ENCODE results near the gene ZNF883.

The ZNF883 gene

DNA sequence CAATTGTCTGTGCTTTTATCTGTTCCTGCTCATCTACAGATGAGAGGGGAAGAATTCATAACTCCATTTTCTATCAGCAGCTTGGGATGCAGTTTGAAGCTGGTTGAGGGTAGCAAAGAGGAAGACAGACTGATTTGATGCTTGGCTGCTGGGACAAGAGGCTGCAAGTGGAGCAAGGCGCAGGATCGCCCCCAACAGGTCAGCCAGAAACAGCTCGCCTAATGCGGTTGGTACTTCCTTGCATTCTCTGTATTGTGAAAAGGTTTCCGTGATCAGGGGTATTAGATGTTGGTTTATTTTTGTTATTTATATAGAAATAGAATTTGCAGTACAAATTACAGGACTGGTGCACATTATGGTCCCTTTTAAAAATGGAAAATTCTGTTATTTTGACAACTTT lies 40.6 kb downstream of the ZNF883 start:
- no peak for TF ChIP-seq CREB5 (CRISPR knock-in tag; IDR thresholded peaks at IDR 0.05; ENCODE audit: low read depth)
- TF ChIP-seq ARNTL (CRISPR knock-in tag; IDR thresholded peaks at IDR 0.05; ENCODE audit: borderline replicate concordance, low read depth): no peak
- TF ChIP-seq TCF4 (CRISPR knock-in tag; IDR thresholded peaks at IDR 0.05; ENCODE audit: borderline replicate concordance): no peak
- TF ChIP-seq CSRNP3 (CRISPR knock-in tag; IDR thresholded peaks at IDR 0.05): no peak
- no peak for TF ChIP-seq ZNF565 (CRISPR knock-in tag; conservative IDR thresholded peaks at IDR 0.05; ENCODE audit: low read depth)
- no peak for TF ChIP-seq ZNF8 (CRISPR knock-in tag; IDR thresholded peaks at IDR 0.05)
- TF ChIP-seq GLIS3 (CRISPR knock-in tag; IDR thresholded peaks at IDR 0.05): no peak
- TF ChIP-seq ZFP30 (CRISPR knock-in tag; IDR thresholded peaks at IDR 0.05): no peak
- no peak for TF ChIP-seq BACH2 (CRISPR knock-in tag; IDR thresholded peaks at IDR 0.05; ENCODE audit: borderline replicate concordance)
- no peak for TF ChIP-seq OSR1 (CRISPR knock-in tag; IDR thresholded peaks at IDR 0.05)
- TF ChIP-seq, protein P1, sequence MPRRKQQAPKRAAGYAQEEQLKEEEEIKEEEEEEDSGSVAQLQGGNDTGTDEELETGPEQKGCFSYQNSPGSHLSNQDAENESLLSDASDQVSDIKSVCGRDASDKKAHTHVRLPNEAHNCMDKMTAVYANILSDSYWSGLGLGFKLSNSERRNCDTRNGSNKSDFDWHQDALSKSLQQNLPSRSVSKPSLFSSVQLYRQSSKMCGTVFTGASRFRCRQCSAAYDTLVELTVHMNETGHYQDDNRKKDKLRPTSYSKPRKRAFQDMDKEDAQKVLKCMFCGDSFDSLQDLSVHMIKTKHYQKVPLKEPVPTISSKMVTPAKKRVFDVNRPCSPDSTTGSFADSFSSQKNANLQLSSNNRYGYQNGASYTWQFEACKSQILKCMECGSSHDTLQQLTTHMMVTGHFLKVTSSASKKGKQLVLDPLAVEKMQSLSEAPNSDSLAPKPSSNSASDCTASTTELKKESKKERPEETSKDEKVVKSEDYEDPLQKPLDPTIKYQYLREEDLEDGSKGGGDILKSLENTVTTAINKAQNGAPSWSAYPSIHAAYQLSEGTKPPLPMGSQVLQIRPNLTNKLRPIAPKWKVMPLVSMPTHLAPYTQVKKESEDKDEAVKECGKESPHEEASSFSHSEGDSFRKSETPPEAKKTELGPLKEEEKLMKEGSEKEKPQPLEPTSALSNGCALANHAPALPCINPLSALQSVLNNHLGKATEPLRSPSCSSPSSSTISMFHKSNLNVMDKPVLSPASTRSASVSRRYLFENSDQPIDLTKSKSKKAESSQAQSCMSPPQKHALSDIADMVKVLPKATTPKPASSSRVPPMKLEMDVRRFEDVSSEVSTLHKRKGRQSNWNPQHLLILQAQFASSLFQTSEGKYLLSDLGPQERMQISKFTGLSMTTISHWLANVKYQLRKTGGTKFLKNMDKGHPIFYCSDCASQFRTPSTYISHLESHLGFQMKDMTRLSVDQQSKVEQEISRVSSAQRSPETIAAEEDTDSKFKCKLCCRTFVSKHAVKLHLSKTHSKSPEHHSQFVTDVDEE (CRISPR knock-in tag; IDR thresholded peaks at IDR 0.05): no peak
- ATAC-seq: peak; percentile 65; the same call in 2 of the 3 replicates

GRCh38 chr9:112970939-112971338 lies 41.1 kb downstream of the ZNF883 start:
- TF ChIP-seq ARNTL (CRISPR knock-in tag; IDR thresholded peaks at IDR 0.05; ENCODE audit: borderline replicate concordance, low read depth) (no peak), TCF4 (CRISPR knock-in tag; IDR thresholded peaks at IDR 0.05; ENCODE audit: borderline replicate concordance) (no peak)
- no peak; the same call in 2 of the 3 replicates for ATAC-seq

- ATAC-seq: no peak
- TF ChIP-seq, protein P2, sequence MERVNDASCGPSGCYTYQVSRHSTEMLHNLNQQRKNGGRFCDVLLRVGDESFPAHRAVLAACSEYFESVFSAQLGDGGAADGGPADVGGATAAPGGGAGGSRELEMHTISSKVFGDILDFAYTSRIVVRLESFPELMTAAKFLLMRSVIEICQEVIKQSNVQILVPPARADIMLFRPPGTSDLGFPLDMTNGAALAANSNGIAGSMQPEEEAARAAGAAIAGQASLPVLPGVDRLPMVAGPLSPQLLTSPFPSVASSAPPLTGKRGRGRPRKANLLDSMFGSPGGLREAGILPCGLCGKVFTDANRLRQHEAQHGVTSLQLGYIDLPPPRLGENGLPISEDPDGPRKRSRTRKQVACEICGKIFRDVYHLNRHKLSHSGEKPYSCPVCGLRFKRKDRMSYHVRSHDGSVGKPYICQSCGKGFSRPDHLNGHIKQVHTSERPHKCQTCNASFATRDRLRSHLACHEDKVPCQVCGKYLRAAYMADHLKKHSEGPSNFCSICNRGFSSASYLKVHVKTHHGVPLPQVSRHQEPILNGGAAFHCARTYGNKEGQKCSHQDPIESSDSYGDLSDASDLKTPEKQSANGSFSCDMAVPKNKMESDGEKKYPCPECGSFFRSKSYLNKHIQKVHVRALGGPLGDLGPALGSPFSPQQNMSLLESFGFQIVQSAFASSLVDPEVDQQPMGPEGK (CRISPR knock-in tag; IDR thresholded peaks at IDR 0.05; ENCODE audit: borderline replicate concordance): no peak
- no peak for TF ChIP-seq CSDC2 (CRISPR knock-in tag; IDR thresholded peaks at IDR 0.05)
- no peak for TF ChIP-seq CREB5 (CRISPR knock-in tag; IDR thresholded peaks at IDR 0.05; ENCODE audit: low read depth)
- TF ChIP-seq, protein P1 (CRISPR knock-in tag; IDR thresholded peaks at IDR 0.05): no peak
- no peak for TF ChIP-seq ISL1 (CRISPR knock-in tag; IDR thresholded peaks at IDR 0.05)
- no peak for TF ChIP-seq ZFP30 (CRISPR knock-in tag; IDR thresholded peaks at IDR 0.05)
- no peak for TF ChIP-seq ZFP3 (CRISPR knock-in tag; IDR thresholded peaks at IDR 0.05)
- no peak for TF ChIP-seq ARNTL (CRISPR knock-in tag; IDR thresholded peaks at IDR 0.05; ENCODE audit: borderline replicate concordance, low read depth)
- TF ChIP-seq ZNF8 (CRISPR knock-in tag; IDR thresholded peaks at IDR 0.05): no peak
- TF ChIP-seq ZNF565 (CRISPR knock-in tag; conservative IDR thresholded peaks at IDR 0.05; ENCODE audit: low read depth): no peak
- TF ChIP-seq GLIS3 (CRISPR knock-in tag; IDR thresholded peaks at IDR 0.05): no peak
- no peak for TF ChIP-seq OSR1 (CRISPR knock-in tag; IDR thresholded peaks at IDR 0.05)
- no peak for TF ChIP-seq PPARA (CRISPR knock-in tag; IDR thresholded peaks at IDR 0.05; ENCODE audit: borderline replicate concordance)
- no peak for TF ChIP-seq SNAI2 (CRISPR knock-in tag; IDR thresholded peaks at IDR 0.05)
- TF ChIP-seq TCF4 (CRISPR knock-in tag; IDR thresholded peaks at IDR 0.05; ENCODE audit: borderline replicate concordance): no peak
- TF ChIP-seq BACH2 (CRISPR knock-in tag; IDR thresholded peaks at IDR 0.05; ENCODE audit: borderline replicate concordance): no peak
- TF ChIP-seq, protein P3, sequence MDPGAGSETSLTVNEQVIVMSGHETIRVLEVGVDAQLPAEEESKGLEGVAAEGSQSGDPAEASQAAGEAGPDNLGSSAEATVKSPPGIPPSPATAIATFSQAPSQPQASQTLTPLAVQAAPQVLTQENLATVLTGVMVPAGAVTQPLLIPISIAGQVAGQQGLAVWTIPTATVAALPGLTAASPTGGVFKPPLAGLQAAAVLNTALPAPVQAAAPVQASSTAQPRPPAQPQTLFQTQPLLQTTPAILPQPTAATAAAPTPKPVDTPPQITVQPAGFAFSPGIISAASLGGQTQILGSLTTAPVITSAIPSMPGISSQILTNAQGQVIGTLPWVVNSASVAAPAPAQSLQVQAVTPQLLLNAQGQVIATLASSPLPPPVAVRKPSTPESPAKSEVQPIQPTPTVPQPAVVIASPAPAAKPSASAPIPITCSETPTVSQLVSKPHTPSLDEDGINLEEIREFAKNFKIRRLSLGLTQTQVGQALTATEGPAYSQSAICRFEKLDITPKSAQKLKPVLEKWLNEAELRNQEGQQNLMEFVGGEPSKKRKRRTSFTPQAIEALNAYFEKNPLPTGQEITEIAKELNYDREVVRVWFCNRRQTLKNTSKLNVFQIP (CRISPR knock-in tag; IDR thresholded peaks at IDR 0.05; ENCODE audit: borderline replicate concordance, low read depth): no peak
- TF ChIP-seq RARB (CRISPR knock-in tag; IDR thresholded peaks at IDR 0.05): no peak
These were observed 42.3 kb downstream of the ZNF883 start for GRCh38 chr9:112969730-112970129.

Measured in SK-N-SH treated with all-trans-retinoic acid at 6 μM for 48 hours (cell line).